Gastroesophageal sphincter (tissue), 4 donors: Measurements from ENCODE around the gene PNLDC1. TPM values are rescaled to one million over a fixed set of nuclear protein-coding genes. Genes with fewer than 3 reads are reported as not detected.

Experiments
- ATAC-seq: fragments of 150-250 bp; one replicate; pipeline ENCODE4 v1.9.1; 2016; ENCODE audit warnings: mild to moderate bottlenecking, moderate library complexity
- H3K27ac ChIP-seq, 4 donors: fragments of 200-600 bp; sonication (generic) in 3 of 4; 1 replicate in 3 of 4; 2 replicates in 1 of 4; pipeline ENCODE4 v1.5.1; 2016 to 2019
- H3K27me3 ChIP-seq: fragments of 200-600 bp; sonication (generic); one replicate; pipeline ENCODE4 v1.5.1; 2019
- H3K36me3 ChIP-seq, 2 donors: fragments of 200-600 bp; sonication (generic); one replicate each; pipeline ENCODE4 v1.5.1; 2019; ENCODE audit warnings: control low read depth in 1 of 2
- H3K4me1 ChIP-seq, 3 donors: fragments of 200-600 bp; sonication (generic); 1 replicate in 2 of 3; 2 replicates in 1 of 3; pipeline ENCODE4 v1.5.1; 2016 to 2019; ENCODE audit warnings: control low read depth in 2 of 3
- H3K4me3 ChIP-seq, 2 donors: fragments of 200-600 bp; sonication (generic); one replicate each; pipeline ENCODE4 v1.5.1; 2019; ENCODE audit warnings: mild to moderate bottlenecking in 1 of 2, moderate library complexity in 1 of 2
- H3K9me3 ChIP-seq, 3 donors: fragments of 200-600 bp; sonication (generic); one replicate each; pipeline ENCODE4 v1.5.1; 2017 to 2019; ENCODE audit warnings: control low read depth in 2 of 3
- EP300 ChIP-seq: sonication (generic); formaldehyde crosslinking; IDR thresholded peaks from one replicate; pipeline ENCODE4 v1.6.1; 2017; ENCODE audit warnings: antibody characterized with exemption, mild to moderate bottlenecking
- POLR2A ChIP-seq, 2 donors: fragments of 450-650 bp; IDR thresholded peaks; one replicate each; pipeline ENCODE4 v1.6.1; 2017; ENCODE audit warnings: antibody characterized with exemption in 2 of 2, mild to moderate bottlenecking in 2 of 2, moderate library complexity in 1 of 2
- POLR2AphosphoS5 ChIP-seq: sonication (generic); formaldehyde crosslinking; IDR thresholded peaks from one replicate; pipeline ENCODE4 v1.6.1; 2017; ENCODE audit warnings: antibody characterized with exemption
- WGBS, 2 donors: methylation state at CpG; one replicate each; pipeline ENCODE4 v1.1.5; 2018; ENCODE audit warnings: low coverage in 1 of 2; 5-methylcytosine and 5-hydroxymethylcytosine counted together
- total RNA-seq, 4 donors: library from RNA; depleted of rRNA; stranded (reverse); fragments of >200 nt; gene quantifications; one replicate each; pipeline ENCODE4 v1.1.0, GENCODE V29; 2016
- TF ChIP-seq, protein P1 (sequence below), 4 experiments: fragments of 200-600 bp in 2 of 4; fragments of 450-650 bp in 2 of 4; sonication (generic) in 1 of 4; IDR thresholded peaks; one replicate each; pipeline ENCODE4 v1.5.1; 2017 to 2019; ENCODE audit warnings: antibody characterized with exemption in 4 of 4, mild to moderate bottlenecking in 2 of 4, moderate library complexity in 2 of 4

Gene PNLDC1
- total RNA-seq, 4 donors from 2014 or later = 0.47 TPM; not detected in 3

DNA sequence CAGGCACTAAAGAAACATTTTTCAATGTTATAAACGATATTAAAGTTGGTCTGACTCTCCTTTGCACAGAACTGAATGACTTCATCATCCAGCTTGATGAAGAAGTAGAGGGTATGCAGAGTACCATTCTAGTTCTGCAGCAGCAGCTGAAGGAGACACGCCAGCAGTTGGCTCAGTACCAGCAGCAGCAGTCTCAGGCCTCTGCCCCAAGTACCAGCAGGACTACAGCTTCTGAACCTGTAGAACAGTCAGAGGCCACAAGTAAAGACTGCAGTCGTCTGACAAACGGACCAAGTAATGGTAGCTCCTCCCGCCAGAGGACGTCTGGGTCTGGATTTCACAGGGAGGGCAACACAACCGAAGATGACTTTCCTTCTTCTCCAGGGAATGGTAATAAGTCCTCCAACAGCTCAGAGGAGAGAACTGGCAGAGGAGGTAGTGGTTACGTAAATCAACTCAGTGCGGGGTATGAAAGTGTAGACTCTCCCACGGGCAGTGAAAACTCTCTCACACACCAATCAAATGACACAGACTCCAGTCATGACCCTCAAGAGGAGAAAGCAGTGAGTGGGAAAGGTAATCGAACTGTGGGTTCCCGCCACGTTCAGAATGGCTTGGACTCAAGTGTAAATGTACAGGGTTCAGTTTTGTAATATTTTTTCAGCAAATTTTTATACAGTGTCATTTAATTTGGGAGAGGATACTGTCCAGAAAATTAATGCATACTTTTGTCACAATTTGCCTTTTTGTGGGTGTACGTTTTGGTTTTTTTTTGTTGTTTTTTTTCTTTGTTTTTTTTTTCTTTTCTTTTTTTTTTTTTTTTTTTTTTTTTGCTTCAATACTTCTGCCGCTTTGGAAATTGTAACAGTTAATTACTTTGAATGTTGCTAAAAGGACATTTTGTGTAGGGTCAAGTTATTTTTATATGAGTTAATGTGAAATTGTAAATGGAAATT is 44.8 kb upstream of the PNLDC1 start:
- Histone ChIP-seq H3K4me1 (peaks cover 0 to 37% (median 0%) of the 10 kb centered on the region in 3 donors), H3K4me3 (no peak overlapping the region), H3K9me3 (no peaks in the 10 kb centered on the region), H3K27me3 (no peaks in the 10 kb centered on the region), H3K36me3 (peaks cover 0 to 76% of the 10 kb centered on the region in 2 donors), H3K27ac (peak overlapping the region in 3 of 4 donors; percentile 5 to 45 (median 33))
- ATAC-seq = peak; percentile 31
- TF ChIP-seq EP300 (no peak), POLR2AphosphoS5 (no peak), POLR2A (IDR thresholded peaks at IDR 0.05) (no peak)
- TF ChIP-seq, protein P1, sequence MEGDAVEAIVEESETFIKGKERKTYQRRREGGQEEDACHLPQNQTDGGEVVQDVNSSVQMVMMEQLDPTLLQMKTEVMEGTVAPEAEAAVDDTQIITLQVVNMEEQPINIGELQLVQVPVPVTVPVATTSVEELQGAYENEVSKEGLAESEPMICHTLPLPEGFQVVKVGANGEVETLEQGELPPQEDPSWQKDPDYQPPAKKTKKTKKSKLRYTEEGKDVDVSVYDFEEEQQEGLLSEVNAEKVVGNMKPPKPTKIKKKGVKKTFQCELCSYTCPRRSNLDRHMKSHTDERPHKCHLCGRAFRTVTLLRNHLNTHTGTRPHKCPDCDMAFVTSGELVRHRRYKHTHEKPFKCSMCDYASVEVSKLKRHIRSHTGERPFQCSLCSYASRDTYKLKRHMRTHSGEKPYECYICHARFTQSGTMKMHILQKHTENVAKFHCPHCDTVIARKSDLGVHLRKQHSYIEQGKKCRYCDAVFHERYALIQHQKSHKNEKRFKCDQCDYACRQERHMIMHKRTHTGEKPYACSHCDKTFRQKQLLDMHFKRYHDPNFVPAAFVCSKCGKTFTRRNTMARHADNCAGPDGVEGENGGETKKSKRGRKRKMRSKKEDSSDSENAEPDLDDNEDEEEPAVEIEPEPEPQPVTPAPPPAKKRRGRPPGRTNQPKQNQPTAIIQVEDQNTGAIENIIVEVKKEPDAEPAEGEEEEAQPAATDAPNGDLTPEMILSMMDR (IDR thresholded peaks at IDR 0.05) = no peak
- WGBS, 2 donors = 60 to 65% methylated on average over 8 to 11 of the region's 15 CpGs

DNA sequence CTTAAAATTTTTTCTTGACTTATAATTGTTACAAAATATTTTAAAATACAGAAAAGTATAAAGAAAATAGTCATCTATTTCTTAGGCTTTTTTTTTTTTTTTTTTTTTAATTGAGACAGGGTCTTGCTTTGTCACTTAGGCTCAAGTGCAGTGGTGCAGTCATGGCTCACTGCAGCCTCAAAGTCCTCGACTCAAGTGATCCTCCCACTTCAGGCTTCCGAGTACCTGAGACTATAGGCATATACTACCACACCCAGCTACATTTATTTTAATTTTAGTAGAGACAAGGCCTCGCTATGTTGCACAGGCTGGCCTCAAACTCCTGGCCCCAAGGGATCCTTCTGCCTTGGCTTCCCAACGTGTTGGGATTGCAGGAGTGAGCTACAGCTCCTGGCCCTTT is 43.6 kb upstream of the PNLDC1 start:
- Histone ChIP-seq H3K27me3 (no peaks in the 10 kb centered on the region), H3K36me3 (peaks cover 0 to 71% of the 10 kb centered on the region in 2 donors), H3K4me3 (no peak overlapping the region), H3K27ac (no peak overlapping the region), H3K9me3 (no peaks in the 10 kb centered on the region), H3K4me1 (peaks cover 0 to 44% (median 5%) of the 10 kb centered on the region in 3 donors)
- TF ChIP-seq EP300 = no peak
- TF ChIP-seq, protein P1 (IDR thresholded peaks at IDR 0.05) = no peak
- TF ChIP-seq POLR2A (IDR thresholded peaks at IDR 0.05) = no peak
- no peak for TF ChIP-seq POLR2AphosphoS5
- ATAC-seq = no peak
- 84 to 93% methylated on average over 3 to 4 of the region's 4 CpGs for WGBS, 2 donors

DNA sequence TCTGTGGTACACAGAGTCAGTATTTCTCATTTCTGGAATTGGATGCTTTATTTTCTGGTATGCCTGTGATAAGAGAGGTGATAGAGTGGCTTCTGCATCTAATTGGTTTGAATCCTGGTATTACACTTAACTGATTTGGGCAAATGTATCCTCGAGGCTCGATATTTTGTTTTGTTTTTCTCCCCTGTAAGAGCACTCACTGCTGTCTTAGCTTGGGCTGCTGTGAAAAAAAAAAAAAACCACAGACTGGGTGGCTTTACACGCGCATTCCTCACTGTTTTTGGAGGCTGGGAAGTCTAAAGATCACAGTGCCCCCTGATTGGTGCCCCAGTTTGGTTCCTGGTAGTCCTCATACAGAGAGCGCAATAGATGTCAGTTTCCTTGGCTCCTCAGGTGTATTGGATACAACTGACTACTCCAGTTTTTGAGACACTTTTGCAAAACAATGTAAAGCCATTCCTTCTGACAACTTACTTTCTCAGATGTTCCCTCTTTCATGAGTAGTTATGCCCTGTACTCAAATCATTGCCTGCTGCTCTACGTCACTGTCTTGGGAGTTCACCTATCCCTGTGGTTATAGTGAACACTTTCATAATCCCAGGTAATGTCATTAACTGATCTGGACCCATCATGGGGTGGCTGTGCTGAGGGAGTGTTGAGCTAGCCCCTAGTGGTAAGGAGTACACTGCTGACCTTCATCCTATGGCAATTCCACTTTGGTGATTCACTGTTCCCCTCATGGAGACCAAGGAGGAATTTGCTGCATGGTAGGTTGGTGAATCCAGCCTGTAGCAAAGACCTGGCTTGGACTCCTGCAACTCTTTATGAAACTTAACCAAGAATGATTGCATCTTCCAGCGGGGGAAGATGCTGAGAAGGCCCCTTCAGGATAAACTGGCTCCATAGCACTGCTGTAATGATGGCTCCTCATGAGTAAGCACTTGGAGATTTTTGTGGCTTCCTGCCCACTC is 41.8 kb upstream of the PNLDC1 start:
- WGBS, 2 donors = 91 to 92% methylated on average over 6 to 7 of the region's 7 CpGs
- ATAC-seq = no peak
- peaks cover 0 to 53% of the 10 kb centered on the region in 2 donors for H3K36me3 ChIP-seq
- TF ChIP-seq POLR2AphosphoS5 (no peak), EP300 (no peak), POLR2A (IDR thresholded peaks at IDR 0.05) (no peak)
- TF ChIP-seq, protein P1 (IDR thresholded peaks at IDR 0.05) = no peak
- peaks cover 0 to 40% (median 11%) of the 10 kb centered on the region in 3 donors for H3K4me1 ChIP-seq
- H3K27me3 ChIP-seq = no peaks in the 10 kb centered on the region
- H3K27ac ChIP-seq = peak overlapping the region in 2 of 4 donors; percentile 18 to 23
- no peak overlapping the region for H3K4me3 ChIP-seq
- no peaks in the 10 kb centered on the region for H3K9me3 ChIP-seq

DNA sequence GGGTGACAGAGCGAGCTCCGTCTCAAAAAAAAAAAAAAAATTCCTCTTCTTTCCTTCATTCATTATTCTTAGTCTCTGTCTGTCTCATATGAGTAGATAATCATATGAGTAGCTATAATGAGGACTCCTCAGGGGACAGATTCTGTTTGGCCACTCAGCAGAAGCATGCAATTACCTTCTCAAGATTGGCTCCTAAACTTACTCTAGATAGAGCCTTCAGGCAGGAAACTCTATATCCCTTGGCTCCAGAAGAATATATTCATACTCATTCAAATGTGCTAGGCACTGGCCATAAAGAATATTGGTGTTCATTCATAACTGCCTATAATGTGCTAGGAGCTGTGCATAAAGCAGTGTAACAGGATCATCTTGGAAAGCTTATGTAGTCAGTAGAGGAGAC is 40.4 kb upstream of the PNLDC1 start:
- ATAC-seq = no peak
- Histone ChIP-seq H3K27me3 (no peaks in the 10 kb centered on the region), H3K27ac (peak overlapping the region in 1 of 4 donors; percentile 100), H3K4me3 (no peak overlapping the region), H3K36me3 (peaks cover 0 to 49% of the 10 kb centered on the region in 2 donors), H3K9me3 (no peaks in the 10 kb centered on the region), H3K4me1 (peaks cover 0 to 32% (median 11%) of the 10 kb centered on the region in 3 donors)
- TF ChIP-seq, protein P1 (IDR thresholded peaks at IDR 0.05) = no peak
- no peak for TF ChIP-seq POLR2A (IDR thresholded peaks at IDR 0.05)
- TF ChIP-seq POLR2AphosphoS5 = no peak
- no peak for TF ChIP-seq EP300
- WGBS, 2 donors = 33 to 67% methylated on average over 2 of the region's 2 CpGs
